Ascending aorta (tissue), 2 donors: ENCODE data around the gene AURKA. TPM values are rescaled to one million over a fixed set of nuclear protein-coding genes. Genes with fewer than 3 reads are reported as not detected.

Experiments used
- DNase-seq, 2 donors: peaks; one replicate each; pipeline ENCODE4 v3.0.0-alpha.2; 2019; ENCODE audit warnings: low spot score in 2 of 2
- H3K27ac ChIP-seq, 2 donors: fragments of 200-600 bp; sonication (generic); one replicate each; pipeline ENCODE4 v1.5.1; 2016 to 2017; ENCODE audit warnings: mild to moderate bottlenecking in 1 of 2
- H3K27me3 ChIP-seq: fragments of 200-600 bp; sonication (generic); one replicate; pipeline ENCODE4 v1.5.1; 2017
- H3K36me3 ChIP-seq, 2 donors: fragments of 200-600 bp; sonication (generic); one replicate each; pipeline ENCODE4 v1.5.1; 2016
- H3K4me1 ChIP-seq, 2 donors: fragments of 200-600 bp; sonication (generic); one replicate each; pipeline ENCODE4 v1.5.1; 2016 to 2017; ENCODE audit warnings: mild to moderate bottlenecking in 1 of 2
- H3K4me3 ChIP-seq, 2 donors: fragments of 200-600 bp; sonication (generic); one replicate each; pipeline ENCODE4 v1.5.1; 2016 to 2017; ENCODE audit warnings: mild to moderate bottlenecking in 1 of 2
- H3K9me3 ChIP-seq, 2 donors: fragments of 200-600 bp; sonication (generic); one replicate each; pipeline ENCODE4 v1.5.1; 2016
- intact Hi-C: fragments of 100-400 bp; cut with DNase I; formaldehyde crosslinking; loops from one replicate; pipeline ENCODE4 v1.15.1; 2023
- total RNA-seq: library from RNA; depleted of rRNA; stranded (reverse); fragments of >200 nt; gene quantifications from one replicate; pipeline ENCODE4 v1.1.0, GENCODE V29; 2016
- TF ChIP-seq, protein P1 (sequence below), 3 experiments: fragments of 200-600 bp in 2 of 3; fragments of 450-650 bp in 1 of 3; sonication (generic) in 2 of 3; IDR thresholded peaks; one replicate each; pipeline ENCODE4 v1.5.1; 2016 to 2019; ENCODE audit warnings: antibody characterized with exemption in 3 of 3, mild to moderate bottlenecking in 1 of 3, moderate library complexity in 1 of 3

Gene AURKA
- total RNA-seq, 1 donor from 2014 or later = not detected

DNA sequence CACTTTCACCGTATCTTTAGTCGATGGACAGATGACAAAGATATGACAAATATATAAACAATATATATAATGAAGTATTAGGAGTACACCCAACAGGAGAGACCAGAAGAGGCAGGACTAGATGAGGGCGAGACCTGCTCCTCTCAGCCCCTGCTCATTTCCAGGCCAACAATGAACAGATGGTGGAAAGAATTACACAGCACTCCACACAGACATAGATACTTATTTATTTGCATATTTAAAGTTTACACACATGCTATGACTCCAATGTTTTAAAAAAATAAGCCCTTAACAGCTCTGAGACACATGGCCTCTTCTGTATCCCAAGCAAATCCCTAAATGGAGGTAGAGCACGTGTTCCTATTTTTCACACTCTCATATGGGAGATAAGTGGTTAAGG lies 22.8 kb downstream of the AURKA start:
- H3K4me1 ChIP-seq = no peaks in the 10 kb centered on the region
- H3K4me3 ChIP-seq = no peak overlapping the region
- H3K27me3 ChIP-seq = no peaks in the 10 kb centered on the region
- no peak for DNase-seq
- H3K27ac ChIP-seq = no peak overlapping the region
- H3K9me3 ChIP-seq = no peaks in the 10 kb centered on the region
- peaks cover 25 to 41% of the 10 kb centered on the region in 2 donors for H3K36me3 ChIP-seq
- intact Hi-C loops = no loop called here
- TF ChIP-seq, protein P1, sequence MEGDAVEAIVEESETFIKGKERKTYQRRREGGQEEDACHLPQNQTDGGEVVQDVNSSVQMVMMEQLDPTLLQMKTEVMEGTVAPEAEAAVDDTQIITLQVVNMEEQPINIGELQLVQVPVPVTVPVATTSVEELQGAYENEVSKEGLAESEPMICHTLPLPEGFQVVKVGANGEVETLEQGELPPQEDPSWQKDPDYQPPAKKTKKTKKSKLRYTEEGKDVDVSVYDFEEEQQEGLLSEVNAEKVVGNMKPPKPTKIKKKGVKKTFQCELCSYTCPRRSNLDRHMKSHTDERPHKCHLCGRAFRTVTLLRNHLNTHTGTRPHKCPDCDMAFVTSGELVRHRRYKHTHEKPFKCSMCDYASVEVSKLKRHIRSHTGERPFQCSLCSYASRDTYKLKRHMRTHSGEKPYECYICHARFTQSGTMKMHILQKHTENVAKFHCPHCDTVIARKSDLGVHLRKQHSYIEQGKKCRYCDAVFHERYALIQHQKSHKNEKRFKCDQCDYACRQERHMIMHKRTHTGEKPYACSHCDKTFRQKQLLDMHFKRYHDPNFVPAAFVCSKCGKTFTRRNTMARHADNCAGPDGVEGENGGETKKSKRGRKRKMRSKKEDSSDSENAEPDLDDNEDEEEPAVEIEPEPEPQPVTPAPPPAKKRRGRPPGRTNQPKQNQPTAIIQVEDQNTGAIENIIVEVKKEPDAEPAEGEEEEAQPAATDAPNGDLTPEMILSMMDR (IDR thresholded peaks at IDR 0.05) = no peak

DNA sequence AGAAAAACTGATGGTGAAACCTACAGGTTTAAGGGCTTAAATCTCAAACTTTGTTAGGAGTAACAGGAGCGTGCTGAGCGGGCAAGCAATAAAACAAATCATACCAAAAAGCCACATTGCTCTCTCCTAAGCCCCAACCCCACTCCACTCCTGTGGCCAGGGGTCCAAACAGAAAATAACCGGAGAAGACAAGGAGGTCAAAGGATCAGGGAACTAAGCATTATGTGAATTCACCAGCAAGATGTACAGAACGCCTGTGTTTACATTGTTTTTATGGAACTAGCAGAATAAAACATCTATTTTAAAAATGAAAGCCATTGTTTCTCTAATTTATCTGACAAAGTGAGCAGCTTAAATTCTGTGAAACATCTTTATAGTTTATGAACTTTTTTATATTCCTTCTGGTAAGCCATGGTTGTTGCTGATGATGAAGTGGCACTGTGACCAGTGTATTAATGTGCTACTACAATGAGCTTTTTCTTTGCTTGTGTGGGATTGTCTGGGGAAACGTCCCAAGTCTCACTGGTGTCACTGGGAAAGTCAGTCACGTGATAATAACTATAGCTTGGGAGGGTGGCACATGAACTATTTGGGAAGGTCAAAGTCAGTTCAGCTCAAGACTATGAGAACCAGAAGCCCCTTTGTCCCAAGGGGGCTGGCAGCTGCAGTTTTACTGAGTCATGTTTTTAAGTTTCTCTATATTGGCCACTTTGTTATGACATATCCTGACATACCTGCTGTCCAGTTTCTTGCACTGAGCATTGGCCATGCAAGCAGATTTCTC lies 23.5 kb downstream of the AURKA start:
- intact Hi-C loops = no loop called here
- no peak for DNase-seq
- Histone ChIP-seq H3K4me3 (no peak overlapping the region), H3K27me3 (no peaks in the 10 kb centered on the region), H3K9me3 (no peaks in the 10 kb centered on the region), H3K36me3 (peaks cover 25 to 41% of the 10 kb centered on the region in 2 donors), H3K4me1 (no peaks in the 10 kb centered on the region), H3K27ac (no peak overlapping the region)
- TF ChIP-seq, protein P1 (IDR thresholded peaks at IDR 0.05) = no peak

DNA sequence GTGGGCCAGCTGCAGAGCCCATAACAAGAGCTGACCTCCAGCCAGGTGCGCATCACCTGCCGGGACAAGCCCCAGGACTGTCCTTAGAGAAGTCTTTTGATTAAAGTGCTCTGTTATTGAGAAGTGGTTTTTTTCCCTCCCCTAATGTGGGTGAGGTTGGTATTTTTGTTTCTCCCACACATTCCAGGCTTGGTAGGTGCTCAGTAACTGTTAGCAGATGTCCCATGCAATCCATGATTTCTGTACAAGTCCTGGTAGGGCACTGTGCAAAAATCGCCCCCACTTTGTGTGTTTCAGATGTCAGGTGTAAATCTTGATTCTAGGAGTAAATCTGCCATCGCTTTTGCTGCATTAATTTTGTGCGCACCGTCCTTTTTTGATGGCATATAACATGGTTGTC lies 28.5 kb downstream of the AURKA start:
- intact Hi-C loops = no loop called here
- TF ChIP-seq, protein P1 (IDR thresholded peaks at IDR 0.05) = no peak
- Histone ChIP-seq H3K27ac (no peak overlapping the region), H3K4me1 (peaks cover 6 to 10% of the 10 kb centered on the region in 2 donors), H3K9me3 (no peaks in the 10 kb centered on the region), H3K4me3 (no peak overlapping the region), H3K36me3 (peaks cover 25 to 38% of the 10 kb centered on the region in 2 donors), H3K27me3 (no peaks in the 10 kb centered on the region)
- DNase-seq = no peak

DNA sequence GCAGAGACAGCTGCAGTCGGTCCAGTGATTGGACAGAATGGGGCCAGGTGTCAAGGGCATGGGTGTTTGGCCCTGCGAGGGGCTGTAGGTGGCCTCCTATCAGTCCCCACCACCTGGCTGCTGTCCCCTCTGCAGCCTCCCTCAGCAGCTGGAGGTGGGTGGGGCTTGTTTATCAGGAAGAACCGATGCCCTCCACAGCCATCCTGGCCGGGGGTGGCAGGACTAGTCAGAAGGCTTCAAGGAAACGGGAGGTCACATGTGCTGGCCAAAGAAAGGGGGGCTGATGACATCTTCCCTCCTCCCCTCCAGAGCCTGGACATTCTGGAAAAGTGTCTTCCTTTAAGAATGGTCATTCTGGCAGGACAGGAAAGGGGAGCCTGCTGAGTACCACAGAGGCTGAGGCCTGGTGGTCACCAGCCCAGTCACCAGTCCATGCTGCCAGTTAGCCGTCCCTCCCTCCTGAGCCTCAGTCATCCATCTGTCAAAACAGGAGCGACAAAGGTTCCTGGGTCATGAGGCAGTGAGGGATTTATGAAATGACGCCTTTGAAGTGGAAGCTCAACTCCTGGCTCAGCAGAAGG lies 29.1 kb downstream of the AURKA start:
- Histone ChIP-seq H3K27me3 (no peaks in the 10 kb centered on the region), H3K4me1 (peaks cover 6 to 12% of the 10 kb centered on the region in 2 donors), H3K27ac (no peak overlapping the region), H3K36me3 (peaks cover 25 to 34% of the 10 kb centered on the region in 2 donors), H3K4me3 (no peak overlapping the region), H3K9me3 (no peaks in the 10 kb centered on the region)
- DNase-seq = no peak
- TF ChIP-seq, protein P1 (IDR thresholded peaks at IDR 0.05) = no peak
- intact Hi-C loops = no loop called here

DNA sequence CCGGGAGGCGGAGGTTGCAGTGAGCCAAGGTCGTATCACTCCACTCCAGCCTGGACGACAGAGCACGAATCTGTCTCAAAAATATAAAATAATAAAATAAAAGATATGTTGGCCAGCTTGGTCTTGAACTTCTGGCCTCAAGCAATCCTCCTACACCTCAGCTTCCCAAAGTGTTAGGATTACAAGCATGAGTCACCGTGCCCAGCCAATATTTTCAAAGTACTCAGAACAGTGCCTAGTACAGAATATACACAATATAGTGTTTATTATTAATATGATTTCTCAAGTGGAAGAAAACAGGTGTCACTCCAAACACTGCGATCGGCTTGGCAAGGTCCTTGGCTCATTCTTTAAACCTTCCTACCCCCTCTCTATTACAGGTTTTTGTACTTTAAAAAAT lies 30.1 kb downstream of the AURKA start:
- intact Hi-C loops = no loop called here
- peaks cover 17 to 24% of the 10 kb centered on the region in 2 donors for H3K36me3 ChIP-seq
- H3K27ac ChIP-seq = no peak overlapping the region
- TF ChIP-seq, protein P1 (IDR thresholded peaks at IDR 0.05) = no peak
- no peak for DNase-seq
- no peaks in the 10 kb centered on the region for H3K27me3 ChIP-seq
- H3K9me3 ChIP-seq = no peaks in the 10 kb centered on the region
- H3K4me3 ChIP-seq = no peak overlapping the region
- H3K4me1 ChIP-seq = peaks cover 6 to 13% of the 10 kb centered on the region in 2 donors
